Chondrocyte (in vitro differentiated cells): ENCODE measurements around the gene ACTC1. TPM values are rescaled to one million over a fixed set of nuclear protein-coding genes. Genes with fewer than 3 reads are reported as not detected.

Experiments
- DNase-seq: peaks from one replicate; pipeline ENCODE4 v3.0.0; 2021; ENCODE audit warnings: mixed read lengths, low spot score
- H3K27ac Mint-ChIP-seq: one replicate; pipeline ENCODE4 v1.8.0; 2021; ENCODE audit warnings: mild to moderate bottlenecking, moderate library complexity, mixed read lengths; ENCODE audit not compliant: unreplicated experiment
- H3K27me3 Mint-ChIP-seq: 2 replicates; pipeline ENCODE4 v1.8.0; 2021; ENCODE audit warnings: low read depth, mixed read lengths
- H3K36me3 Mint-ChIP-seq: 2 replicates; pipeline ENCODE4 v1.8.0; 2021; ENCODE audit warnings: low read depth, mixed read lengths
- H3K4me1 Mint-ChIP-seq: 2 replicates; pipeline ENCODE4 v1.8.0; 2021; ENCODE audit warnings: low read depth, mild to moderate bottlenecking, mixed read lengths
- H3K4me3 Mint-ChIP-seq: one replicate; pipeline ENCODE4 v1.8.0; 2021; ENCODE audit warnings: mild to moderate bottlenecking, moderate library complexity, mixed read lengths; ENCODE audit not compliant: unreplicated experiment
- H3K9me3 Mint-ChIP-seq: 2 replicates; pipeline ENCODE4 v1.8.0; 2021; ENCODE audit warnings: low read depth, mixed read lengths
- total RNA-seq: library from RNA; stranded (reverse); gene quantifications from 3 replicates; pipeline ENCODE4 v1.2.1, GENCODE V29; 2021
- TF ChIP-seq, protein P1 (sequence below): fragments of 200-600 bp; sonication (generic); IDR thresholded peaks from 2 replicates; pipeline ENCODE4 v1.5.0; 2021; ENCODE audit warnings: antibody characterized with exemption, mild to moderate bottlenecking, moderate library complexity

Gene ACTC1
- total RNA-seq, 1 donor from 2014 or later, result 6.2 TPM

DNA sequence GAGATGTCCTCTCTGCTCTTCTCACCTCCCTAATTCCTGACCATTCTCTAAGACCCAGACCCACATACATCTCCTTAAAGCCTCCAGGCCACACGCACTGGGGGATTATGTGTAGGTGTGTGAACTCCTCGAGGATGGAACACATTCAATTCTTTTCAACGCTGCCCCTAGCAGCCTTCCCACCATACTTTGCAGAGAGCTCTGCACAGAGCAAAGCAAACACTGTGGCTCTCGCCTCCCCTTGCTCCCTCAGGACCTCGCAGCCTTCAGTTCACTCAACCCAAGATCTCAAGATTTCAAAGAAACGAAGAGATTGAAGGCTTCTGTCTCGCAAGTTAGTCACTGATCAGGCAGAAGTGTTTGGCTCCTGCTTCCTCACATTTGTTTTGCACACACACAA is 6.0 kb downstream of the ACTC1 start:
- TF ChIP-seq, protein P1, sequence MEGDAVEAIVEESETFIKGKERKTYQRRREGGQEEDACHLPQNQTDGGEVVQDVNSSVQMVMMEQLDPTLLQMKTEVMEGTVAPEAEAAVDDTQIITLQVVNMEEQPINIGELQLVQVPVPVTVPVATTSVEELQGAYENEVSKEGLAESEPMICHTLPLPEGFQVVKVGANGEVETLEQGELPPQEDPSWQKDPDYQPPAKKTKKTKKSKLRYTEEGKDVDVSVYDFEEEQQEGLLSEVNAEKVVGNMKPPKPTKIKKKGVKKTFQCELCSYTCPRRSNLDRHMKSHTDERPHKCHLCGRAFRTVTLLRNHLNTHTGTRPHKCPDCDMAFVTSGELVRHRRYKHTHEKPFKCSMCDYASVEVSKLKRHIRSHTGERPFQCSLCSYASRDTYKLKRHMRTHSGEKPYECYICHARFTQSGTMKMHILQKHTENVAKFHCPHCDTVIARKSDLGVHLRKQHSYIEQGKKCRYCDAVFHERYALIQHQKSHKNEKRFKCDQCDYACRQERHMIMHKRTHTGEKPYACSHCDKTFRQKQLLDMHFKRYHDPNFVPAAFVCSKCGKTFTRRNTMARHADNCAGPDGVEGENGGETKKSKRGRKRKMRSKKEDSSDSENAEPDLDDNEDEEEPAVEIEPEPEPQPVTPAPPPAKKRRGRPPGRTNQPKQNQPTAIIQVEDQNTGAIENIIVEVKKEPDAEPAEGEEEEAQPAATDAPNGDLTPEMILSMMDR, result no peak
- H3K36me3 Mint-ChIP-seq, result no peaks in the 10 kb centered on the region
- no peak overlapping the region for H3K4me3 Mint-ChIP-seq
- H3K27ac Mint-ChIP-seq, result no peak overlapping the region
- peaks cover 4% of the 10 kb centered on the region for H3K4me1 Mint-ChIP-seq
- H3K9me3 Mint-ChIP-seq, result no peaks in the 10 kb centered on the region
- DNase-seq, result no peak
- peaks cover 36% of the 10 kb centered on the region for H3K27me3 Mint-ChIP-seq

GRCh38 chr15:34786206-34786605 is 9.1 kb downstream of the ACTC1 start:
- Mint-ChIP-seq H3K27me3 (peaks cover 32% of the 10 kb centered on the region), H3K9me3 (peaks cover 7% of the 10 kb centered on the region), H3K4me1 (no peaks in the 10 kb centered on the region), H3K4me3 (no peak overlapping the region), H3K36me3 (no peaks in the 10 kb centered on the region), H3K27ac (no peak overlapping the region)
- TF ChIP-seq, protein P1, result no peak
- DNase-seq, result no peak

DNA sequence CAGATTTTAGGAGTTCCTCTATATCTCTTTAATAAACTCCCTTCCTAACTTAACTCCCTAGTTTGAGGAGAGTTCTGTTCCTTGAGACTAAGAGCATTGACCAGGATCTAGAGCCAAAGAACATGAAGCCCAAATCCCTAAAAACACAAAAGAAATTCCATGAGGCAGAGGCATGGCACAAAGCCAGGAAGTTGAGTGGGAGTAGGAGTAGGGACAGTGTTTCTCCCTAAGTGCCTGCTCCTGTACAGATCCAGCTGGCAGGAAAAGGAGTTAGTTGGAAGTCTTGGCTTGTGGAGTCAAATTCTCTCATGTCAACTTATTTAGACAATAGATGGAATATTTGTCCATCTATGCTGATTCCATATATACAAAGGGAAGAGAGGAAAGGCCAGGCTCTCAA is 11.4 kb downstream of the ACTC1 start:
- TF ChIP-seq, protein P1, result no peak
- no peak overlapping the region for H3K27ac Mint-ChIP-seq
- peaks cover 26% of the 10 kb centered on the region for H3K27me3 Mint-ChIP-seq
- DNase-seq, result no peak
- no peaks in the 10 kb centered on the region for H3K4me1 Mint-ChIP-seq
- H3K36me3 Mint-ChIP-seq, result no peaks in the 10 kb centered on the region
- no peak overlapping the region for H3K4me3 Mint-ChIP-seq
- peaks cover 18% of the 10 kb centered on the region for H3K9me3 Mint-ChIP-seq

DNA sequence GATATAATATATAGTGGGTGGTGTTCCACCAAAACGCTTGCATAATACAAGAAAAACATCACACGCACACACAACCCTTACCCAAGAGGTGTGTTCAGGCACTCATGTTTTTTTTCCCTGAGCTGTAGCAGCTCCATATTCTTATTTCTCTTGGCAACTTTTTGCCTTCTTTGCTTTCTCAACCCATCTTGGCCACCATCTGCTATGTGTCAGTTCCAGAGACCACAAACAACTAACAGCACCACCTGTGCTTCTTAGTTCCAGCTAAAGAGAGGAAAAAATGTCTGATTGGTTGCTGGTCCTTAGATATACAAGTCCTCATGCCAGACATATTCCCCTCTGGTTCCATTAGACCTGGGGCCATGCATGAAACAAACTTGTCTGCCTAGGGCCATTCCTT is 11.9 kb downstream of the ACTC1 start:
- H3K27ac Mint-ChIP-seq, result no peak overlapping the region
- peaks cover 18% of the 10 kb centered on the region for H3K9me3 Mint-ChIP-seq
- no peak for DNase-seq
- no peak overlapping the region for H3K4me3 Mint-ChIP-seq
- no peaks in the 10 kb centered on the region for H3K36me3 Mint-ChIP-seq
- H3K4me1 Mint-ChIP-seq, result no peaks in the 10 kb centered on the region
- peaks cover 26% of the 10 kb centered on the region for H3K27me3 Mint-ChIP-seq
- TF ChIP-seq, protein P1, result no peak

DNA sequence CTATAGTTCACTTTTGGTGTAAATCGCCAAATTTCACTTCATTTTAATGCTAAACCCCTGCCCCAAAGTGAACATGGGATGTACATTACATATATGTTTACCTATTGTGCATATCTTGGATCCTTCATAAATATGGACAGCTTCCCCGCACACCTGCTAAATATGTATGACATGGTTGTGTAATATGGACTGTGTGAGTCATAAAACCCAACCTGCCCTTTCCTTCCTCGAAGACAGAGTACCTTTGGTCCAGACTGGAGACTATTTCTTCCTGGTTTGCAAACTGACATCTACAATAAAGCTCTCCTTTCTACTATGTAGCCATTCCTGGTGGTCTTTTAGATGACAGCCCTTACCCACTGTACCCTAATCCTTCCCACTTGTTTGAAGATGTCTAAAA is 12.4 kb downstream of the ACTC1 start:
- H3K36me3 Mint-ChIP-seq, result no peaks in the 10 kb centered on the region
- DNase-seq, result no peak
- no peak overlapping the region for H3K4me3 Mint-ChIP-seq
- peaks cover 18% of the 10 kb centered on the region for H3K9me3 Mint-ChIP-seq
- H3K27me3 Mint-ChIP-seq, result peaks cover 26% of the 10 kb centered on the region
- H3K27ac Mint-ChIP-seq, result no peak overlapping the region
- TF ChIP-seq, protein P1, result no peak
- H3K4me1 Mint-ChIP-seq, result no peaks in the 10 kb centered on the region
